ENCODE data around the gene OSBPL6. TPM values are rescaled to one million over a fixed set of nuclear protein-coding genes. Genes with fewer than 3 reads are reported as not detected.

OSBPL6 gene
- total RNA-seq, 1 donor from 2014 or later = 14.0 TPM

DNA sequence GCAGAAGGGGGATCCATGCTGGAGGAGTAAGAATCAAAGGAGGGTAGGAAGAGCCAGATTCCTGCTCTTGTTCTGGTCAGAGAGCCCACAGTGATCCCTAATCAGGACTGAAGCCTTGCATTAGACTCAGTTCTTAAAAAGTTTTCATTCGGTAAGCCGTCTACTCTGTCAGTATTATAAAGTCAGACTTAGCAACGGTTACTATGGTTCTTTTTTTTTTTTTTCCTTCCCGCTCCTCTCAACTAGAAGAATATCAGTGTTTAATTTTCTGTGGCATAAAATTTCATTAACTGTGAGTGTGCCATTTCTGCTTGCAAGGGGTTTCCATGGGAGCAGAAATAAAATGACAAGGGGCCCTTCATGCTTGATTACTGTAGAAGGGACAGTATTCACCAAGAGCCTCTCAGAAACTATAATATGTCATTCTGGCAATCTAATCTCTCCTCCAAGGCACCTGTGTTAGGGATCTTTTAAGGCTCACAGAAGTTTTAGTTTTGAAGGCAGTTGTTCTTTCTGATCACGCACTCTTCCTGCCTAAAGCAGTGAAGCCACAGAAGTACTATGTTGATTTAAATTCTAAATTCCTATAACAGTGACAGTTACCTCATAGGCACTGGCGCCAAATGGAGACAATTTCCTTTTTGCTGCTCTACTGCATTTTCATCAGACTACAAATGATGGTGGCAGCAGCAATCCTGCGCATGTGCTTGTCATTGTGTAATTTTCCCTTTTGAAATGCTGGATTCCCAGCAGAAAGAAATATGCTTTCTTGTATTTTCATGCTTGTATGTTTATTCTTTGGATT, 57.0 kb downstream of the OSBPL6 start:
- no peaks in the 10 kb centered on the region for H3K27me3 Mint-ChIP-seq (ENCODE audit: insufficient read depth, low read depth)
- H3K9me3 Mint-ChIP-seq = no peaks in the 10 kb centered on the region
- DNase-seq (ENCODE audit: low spot score) = no peak
- H3K36me3 Mint-ChIP-seq = no peaks in the 10 kb centered on the region
- H3K36me3 ChIP-seq = no peaks in the 10 kb centered on the region
- H3K4me1 Mint-ChIP-seq = peaks cover 40% of the 10 kb centered on the region
- no peak overlapping the region for H3K4me2 ChIP-seq
- H3K4me1 ChIP-seq = peaks cover 20% of the 10 kb centered on the region
- H3K9me3 ChIP-seq (ENCODE audit: low read depth) = no peaks in the 10 kb centered on the region
- no peaks in the 10 kb centered on the region for H3K27me3 ChIP-seq
- no peak overlapping the region for H3K27ac ChIP-seq
- H4K20me1 ChIP-seq (ENCODE audit: low read depth) = no peaks in the 10 kb centered on the region
- H3K79me2 ChIP-seq (ENCODE audit: low read depth) = peaks cover 5% of the 10 kb centered on the region
- H3K4me3 ChIP-seq = no peak overlapping the region
- TF ChIP-seq EZH2phosphoT487 (IDR thresholded peaks at IDR 0.05) (no peak), EZH2 (IDR thresholded peaks at IDR 0.05) (no peak)
- TF ChIP-seq, protein P1, sequence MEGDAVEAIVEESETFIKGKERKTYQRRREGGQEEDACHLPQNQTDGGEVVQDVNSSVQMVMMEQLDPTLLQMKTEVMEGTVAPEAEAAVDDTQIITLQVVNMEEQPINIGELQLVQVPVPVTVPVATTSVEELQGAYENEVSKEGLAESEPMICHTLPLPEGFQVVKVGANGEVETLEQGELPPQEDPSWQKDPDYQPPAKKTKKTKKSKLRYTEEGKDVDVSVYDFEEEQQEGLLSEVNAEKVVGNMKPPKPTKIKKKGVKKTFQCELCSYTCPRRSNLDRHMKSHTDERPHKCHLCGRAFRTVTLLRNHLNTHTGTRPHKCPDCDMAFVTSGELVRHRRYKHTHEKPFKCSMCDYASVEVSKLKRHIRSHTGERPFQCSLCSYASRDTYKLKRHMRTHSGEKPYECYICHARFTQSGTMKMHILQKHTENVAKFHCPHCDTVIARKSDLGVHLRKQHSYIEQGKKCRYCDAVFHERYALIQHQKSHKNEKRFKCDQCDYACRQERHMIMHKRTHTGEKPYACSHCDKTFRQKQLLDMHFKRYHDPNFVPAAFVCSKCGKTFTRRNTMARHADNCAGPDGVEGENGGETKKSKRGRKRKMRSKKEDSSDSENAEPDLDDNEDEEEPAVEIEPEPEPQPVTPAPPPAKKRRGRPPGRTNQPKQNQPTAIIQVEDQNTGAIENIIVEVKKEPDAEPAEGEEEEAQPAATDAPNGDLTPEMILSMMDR (IDR thresholded peaks at IDR 0.05) = no peak
- H3K9ac ChIP-seq = no peak overlapping the region
- H3K4me3 Mint-ChIP-seq = no peak overlapping the region
- peak overlapping the region; percentile 53 for H3K27ac Mint-ChIP-seq
- peaks cover 2% of the 10 kb centered on the region for H3F3A ChIP-seq (ENCODE audit: low read depth)
- H2AFZ ChIP-seq (replicated peaks) = no peak overlapping the region

DNA sequence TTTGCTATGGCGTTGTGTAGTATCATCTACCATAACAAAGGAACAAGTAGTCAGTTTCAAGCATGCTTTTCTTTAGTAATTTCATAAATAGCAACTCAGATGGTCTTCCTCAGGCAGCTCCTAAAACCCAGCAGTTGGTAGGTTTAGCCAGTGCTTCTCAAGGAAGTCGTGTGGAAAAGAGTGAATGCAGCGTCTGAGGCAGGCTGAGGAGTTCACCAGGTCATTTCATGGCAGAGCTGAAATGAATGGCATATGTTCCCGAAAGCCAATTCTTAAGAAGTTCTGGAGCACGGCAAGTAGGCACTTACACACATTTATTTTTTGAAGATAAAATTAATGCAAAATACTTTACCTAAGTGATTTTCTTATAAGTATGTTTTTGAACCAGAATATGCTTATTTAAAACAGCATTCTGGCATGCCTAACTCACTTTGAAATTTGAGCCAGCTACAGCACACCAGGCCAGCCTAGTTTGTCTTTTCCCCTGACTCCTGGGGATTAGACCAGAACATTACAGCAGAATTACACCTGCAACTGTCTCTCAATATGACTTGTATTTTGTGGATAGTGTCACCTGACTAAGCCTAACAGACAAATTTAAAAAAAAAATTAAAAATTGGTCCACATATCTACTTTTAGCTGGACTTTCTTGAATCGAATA, 62.2 kb downstream of the OSBPL6 start:
- peak overlapping the region; percentile 14 for H3K27ac Mint-ChIP-seq
- peak overlapping the region; percentile 41 for H3K27ac ChIP-seq
- H3K79me2 ChIP-seq (ENCODE audit: low read depth) = no peaks in the 10 kb centered on the region
- DNase-seq (ENCODE audit: low spot score) = peak; percentile 56
- peak overlapping the region; percentile 50 for H3K4me2 ChIP-seq
- H3K9me3 Mint-ChIP-seq = no peaks in the 10 kb centered on the region
- peak overlapping the region; percentile 4 for H3K4me3 Mint-ChIP-seq
- H2AFZ ChIP-seq (replicated peaks) = peak overlapping the region; percentile 1
- H3K36me3 Mint-ChIP-seq = no peaks in the 10 kb centered on the region
- no peaks in the 10 kb centered on the region for H3K27me3 ChIP-seq
- H3K9ac ChIP-seq = no peak overlapping the region
- H3F3A ChIP-seq (ENCODE audit: low read depth) = peaks cover 4% of the 10 kb centered on the region
- H3K36me3 ChIP-seq = no peaks in the 10 kb centered on the region
- no peak overlapping the region for H3K4me3 ChIP-seq
- H3K4me1 ChIP-seq = peaks cover 18% of the 10 kb centered on the region
- peaks cover 3% of the 10 kb centered on the region for H3K27me3 Mint-ChIP-seq (ENCODE audit: insufficient read depth, low read depth)
- H3K4me1 Mint-ChIP-seq = peaks cover 36% of the 10 kb centered on the region
- no peaks in the 10 kb centered on the region for H3K9me3 ChIP-seq (ENCODE audit: low read depth)
- no peaks in the 10 kb centered on the region for H4K20me1 ChIP-seq (ENCODE audit: low read depth)
- no peak for TF ChIP-seq EZH2 (IDR thresholded peaks at IDR 0.05)
- TF ChIP-seq, protein P1 (IDR thresholded peaks at IDR 0.05) = no peak
- TF ChIP-seq EZH2phosphoT487 (IDR thresholded peaks at IDR 0.05) = no peak

DNA sequence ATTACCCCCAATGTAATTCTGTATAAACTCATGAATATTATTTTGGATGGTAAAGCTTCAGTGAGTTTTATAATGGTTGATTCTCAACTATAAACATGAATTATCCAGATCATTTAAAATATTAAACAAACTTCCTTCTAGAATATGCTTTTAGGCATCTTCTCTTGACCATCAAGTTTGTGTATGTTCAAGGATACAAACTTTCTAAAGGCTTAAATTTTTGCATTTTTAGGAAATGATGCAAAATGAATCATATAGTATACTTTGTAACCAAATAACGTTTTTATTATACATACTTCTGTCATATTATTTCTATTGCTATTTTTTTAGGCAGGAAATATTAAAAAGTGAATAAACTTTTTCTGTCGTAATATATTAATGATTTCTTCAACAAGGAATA, 62.8 kb downstream of the OSBPL6 start:
- Histone ChIP-seq H3K27ac (no peak overlapping the region), H3K27me3 (no peaks in the 10 kb centered on the region), H3F3A (ENCODE audit: low read depth) (peaks cover 4% of the 10 kb centered on the region), H3K9me3 (ENCODE audit: low read depth) (no peaks in the 10 kb centered on the region), H4K20me1 (ENCODE audit: low read depth) (no peaks in the 10 kb centered on the region), H3K36me3 (no peaks in the 10 kb centered on the region), H3K9ac (no peak overlapping the region), H3K4me2 (peak overlapping the region; percentile 50), H3K79me2 (ENCODE audit: low read depth) (no peaks in the 10 kb centered on the region), H2AFZ (replicated peaks) (no peak overlapping the region), H3K4me1 (peaks cover 18% of the 10 kb centered on the region), H3K4me3 (no peak overlapping the region)
- no peak for TF ChIP-seq EZH2phosphoT487 (IDR thresholded peaks at IDR 0.05)
- Mint-ChIP-seq H3K9me3 (no peaks in the 10 kb centered on the region), H3K4me3 (no peak overlapping the region), H3K36me3 (no peaks in the 10 kb centered on the region), H3K4me1 (peaks cover 32% of the 10 kb centered on the region), H3K27me3 (ENCODE audit: insufficient read depth, low read depth) (peaks cover 3% of the 10 kb centered on the region), H3K27ac (no peak overlapping the region)
- no peak for DNase-seq (ENCODE audit: low spot score)

DNA sequence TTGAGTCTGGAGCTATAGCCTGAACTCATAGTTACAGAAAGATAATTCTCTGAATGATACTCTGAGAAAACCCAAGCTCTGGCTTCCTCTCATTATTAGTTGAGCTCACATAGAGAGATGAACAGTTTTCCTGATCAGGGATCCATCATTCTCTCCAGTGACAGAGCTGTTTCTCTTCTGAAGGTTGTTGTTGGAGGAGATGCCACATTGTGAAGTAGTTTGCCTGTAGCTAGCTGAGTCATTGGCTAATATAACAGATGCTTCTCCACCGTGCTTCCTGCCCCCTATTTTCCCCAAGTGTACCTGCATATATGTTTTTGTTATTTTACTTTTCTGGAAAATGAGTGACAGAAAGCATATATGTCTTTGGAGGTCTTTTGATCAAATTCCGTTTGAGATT, 64.6 kb downstream of the OSBPL6 start:
- DNase-seq (ENCODE audit: low spot score) = no peak
- Mint-ChIP-seq H3K27me3 (ENCODE audit: insufficient read depth, low read depth) (peaks cover 3% of the 10 kb centered on the region), H3K9me3 (no peaks in the 10 kb centered on the region), H3K36me3 (no peaks in the 10 kb centered on the region), H3K27ac (no peak overlapping the region), H3K4me3 (no peak overlapping the region), H3K4me1 (peaks cover 32% of the 10 kb centered on the region)
- Histone ChIP-seq H3F3A (ENCODE audit: low read depth) (peaks cover 4% of the 10 kb centered on the region), H2AFZ (replicated peaks) (no peak overlapping the region), H3K4me1 (peaks cover 18% of the 10 kb centered on the region), H3K79me2 (ENCODE audit: low read depth) (no peaks in the 10 kb centered on the region), H3K27ac (no peak overlapping the region), H4K20me1 (ENCODE audit: low read depth) (no peaks in the 10 kb centered on the region), H3K4me3 (no peak overlapping the region), H3K4me2 (no peak overlapping the region), H3K36me3 (no peaks in the 10 kb centered on the region), H3K9ac (no peak overlapping the region), H3K9me3 (ENCODE audit: low read depth) (no peaks in the 10 kb centered on the region), H3K27me3 (no peaks in the 10 kb centered on the region)
- TF ChIP-seq, protein P1 (IDR thresholded peaks at IDR 0.05) = no peak
- TF ChIP-seq EZH2phosphoT487 (IDR thresholded peaks at IDR 0.05) = no peak
- TF ChIP-seq EZH2 (IDR thresholded peaks at IDR 0.05) = no peak

Measured in neural progenitor cell (in vitro differentiated cells).